ENCODE measurements around the gene EPB41L1. TPM values are rescaled to one million over a fixed set of nuclear protein-coding genes. Genes with fewer than 3 reads are reported as not detected.

The EPB41L1 gene
- total and polyA plus RNA-seq, 8 donors: 17.6 to 40.5 (median 30.8) TPM

- intact Hi-C loops (cut with DNase I): no loop called here
- ATAC-seq (no peak), FAIRE-seq (no peak), DNase-seq (no peak)
- H3K4me1 ChIP-seq: peaks cover 4 to 11% (median 10%) of the 10 kb centered on the region in 3 donors
- no peak overlapping the region for H3K27ac ChIP-seq
- 78 to 83% methylated on average over 2 of the region's 2 CpGs for WGBS, 2 donors
- H3K4me3 ChIP-seq: no peak overlapping the region
- no peaks in the 10 kb centered on the region for H3K36me3 ChIP-seq
- TF ChIP-seq CTCF (IDR thresholded peaks at IDR 0.05): no peak
- H3K27me3 ChIP-seq: no peaks in the 10 kb centered on the region
- no peaks in the 10 kb centered on the region for H3K9me3 ChIP-seq
Measured at GRCh38 chr20:36118371-36118770, 36.2 kb upstream of the EPB41L1 start.

GRCh38 chr20:36119537-36119936 is 35.0 kb upstream of the EPB41L1 start:
- 90 to 100% methylated on average over 6 of the region's 6 CpGs for WGBS, 2 donors
- Histone ChIP-seq H3K4me3 (no peak overlapping the region), H3K4me1 (peaks cover 4 to 11% (median 10%) of the 10 kb centered on the region in 3 donors), H3K27me3 (no peaks in the 10 kb centered on the region), H3K36me3 (no peaks in the 10 kb centered on the region), H3K27ac (no peak overlapping the region), H3K9me3 (no peaks in the 10 kb centered on the region)
- DNase-seq (no peak), ATAC-seq (no peak), FAIRE-seq (no peak)
- TF ChIP-seq CTCF (IDR thresholded peaks at IDR 0.05): no peak
- intact Hi-C loops (cut with DNase I): no loop called here

- no peak for FAIRE-seq
- DNase-seq: no peak
- intact Hi-C loops (cut with DNase I): no loop called here
- Histone ChIP-seq H3K9me3 (no peaks in the 10 kb centered on the region), H3K27ac (no peak overlapping the region), H3K4me3 (no peak overlapping the region), H3K27me3 (no peaks in the 10 kb centered on the region), H3K36me3 (no peaks in the 10 kb centered on the region), H3K4me1 (peaks cover 4 to 11% (median 10%) of the 10 kb centered on the region in 3 donors)
- WGBS, 2 donors: 86 to 87% methylated on average over 6 of the region's 6 CpGs
- no peak for ATAC-seq
- TF ChIP-seq CTCF (IDR thresholded peaks at IDR 0.05): no peak
Measured at GRCh38 chr20:36120241-36120640, 34.3 kb upstream of the EPB41L1 start.

- H3K9me3 ChIP-seq: no peaks in the 10 kb centered on the region
- peaks cover 4 to 11% (median 10%) of the 10 kb centered on the region in 3 donors for H3K4me1 ChIP-seq
- ATAC-seq: no peak
- no peak overlapping the region for H3K4me3 ChIP-seq
- FAIRE-seq: no peak
- DNase-seq: no peak
- H3K36me3 ChIP-seq: no peaks in the 10 kb centered on the region
- no peak for TF ChIP-seq CTCF (IDR thresholded peaks at IDR 0.05)
- intact Hi-C loops (cut with DNase I): no loop called here
- 95 to 98% methylated on average over 7 of the region's 7 CpGs for WGBS, 2 donors
- H3K27me3 ChIP-seq: no peaks in the 10 kb centered on the region
- peak overlapping the region in 2 of 4 donors; percentile 11 to 88 for H3K27ac ChIP-seq
Measured at GRCh38 chr20:36120991-36121390, 33.5 kb upstream of the EPB41L1 start.

- peak overlapping the region; percentile 24 to 88 (median 58) for H3K27ac ChIP-seq
- DNase-seq (peak; percentile 82 to 93 (median 90)), ATAC-seq (peak; percentile 96 to 99 (median 98)), FAIRE-seq (no peak)
- intact Hi-C loops (cut with DNase I): no loop called here
- no peak overlapping the region for H3K4me3 ChIP-seq
- peaks cover 4 to 11% (median 10%) of the 10 kb centered on the region in 3 donors for H3K4me1 ChIP-seq
- 52 to 63% methylated on average over 17 of the region's 17 CpGs for WGBS, 2 donors
- no peak for TF ChIP-seq CTCF (IDR thresholded peaks at IDR 0.05)
- H3K9me3 ChIP-seq: no peaks in the 10 kb centered on the region
- no peaks in the 10 kb centered on the region for H3K27me3 ChIP-seq
- no peaks in the 10 kb centered on the region for H3K36me3 ChIP-seq
Measured at GRCh38 chr20:36121981-36122930, 32.3 kb upstream of the EPB41L1 start.
